Fibroblast of the aortic adventitia (primary cell): ENCODE data around the gene SGIP1. TPM values are rescaled to one million over a fixed set of nuclear protein-coding genes. Genes with fewer than 3 reads are reported as not detected.

ENCODE experiments used
- DNase-seq: peaks from one replicate; pipeline ENCODE4 v3.0.0-alpha.2; 2010; ENCODE audit warnings: low read depth
- H3K4me3 ChIP-seq: 2 replicates; pipeline ENCODE4 v1.5.1; 2011; ENCODE audit warnings: low read depth, mild to moderate bottlenecking, control low read depth, low read length, moderate library complexity
- total RNA-seq: library from RNA; depleted of rRNA; stranded (reverse); fragments of >200 nt; gene quantifications from 2 replicates; pipeline ENCODE4 v1.2.3, GENCODE V29; 2012; ENCODE audit warnings: low replicate concordance
- TF ChIP-seq, protein P1 (sequence below): IDR thresholded peaks from 2 replicates; pipeline ENCODE4 v1.5.1; 2011; ENCODE audit warnings: mild to moderate bottlenecking, low read length, control low read depth, inconsistent platforms; ENCODE audit not compliant: insufficient read depth

The SGIP1 gene
- total RNA-seq, 1 donor, result 21.1 TPM

DNA sequence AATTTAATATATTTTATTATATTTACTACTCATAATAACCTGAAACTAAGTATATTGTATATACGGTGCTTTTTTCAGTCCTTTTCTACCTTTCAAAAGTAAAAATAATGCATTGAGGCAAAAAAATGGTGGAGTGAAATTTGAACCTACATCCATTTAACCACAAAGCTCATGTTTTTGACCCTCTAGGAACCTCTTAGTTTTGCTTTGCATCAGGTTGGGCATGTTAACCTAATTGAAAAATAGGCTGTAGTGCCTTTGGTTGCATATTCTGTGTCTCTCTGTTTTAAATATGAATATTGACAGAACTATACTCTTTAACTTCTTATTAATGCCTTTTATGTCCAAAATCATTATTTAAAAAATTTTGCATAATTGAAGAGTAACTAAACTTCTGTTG is 3.8 kb downstream of the SGIP1 start:
- DNase-seq, result no peak
- H3K4me3 ChIP-seq, result no peak overlapping the region
- TF ChIP-seq, protein P1, sequence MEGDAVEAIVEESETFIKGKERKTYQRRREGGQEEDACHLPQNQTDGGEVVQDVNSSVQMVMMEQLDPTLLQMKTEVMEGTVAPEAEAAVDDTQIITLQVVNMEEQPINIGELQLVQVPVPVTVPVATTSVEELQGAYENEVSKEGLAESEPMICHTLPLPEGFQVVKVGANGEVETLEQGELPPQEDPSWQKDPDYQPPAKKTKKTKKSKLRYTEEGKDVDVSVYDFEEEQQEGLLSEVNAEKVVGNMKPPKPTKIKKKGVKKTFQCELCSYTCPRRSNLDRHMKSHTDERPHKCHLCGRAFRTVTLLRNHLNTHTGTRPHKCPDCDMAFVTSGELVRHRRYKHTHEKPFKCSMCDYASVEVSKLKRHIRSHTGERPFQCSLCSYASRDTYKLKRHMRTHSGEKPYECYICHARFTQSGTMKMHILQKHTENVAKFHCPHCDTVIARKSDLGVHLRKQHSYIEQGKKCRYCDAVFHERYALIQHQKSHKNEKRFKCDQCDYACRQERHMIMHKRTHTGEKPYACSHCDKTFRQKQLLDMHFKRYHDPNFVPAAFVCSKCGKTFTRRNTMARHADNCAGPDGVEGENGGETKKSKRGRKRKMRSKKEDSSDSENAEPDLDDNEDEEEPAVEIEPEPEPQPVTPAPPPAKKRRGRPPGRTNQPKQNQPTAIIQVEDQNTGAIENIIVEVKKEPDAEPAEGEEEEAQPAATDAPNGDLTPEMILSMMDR, result no peak

DNA sequence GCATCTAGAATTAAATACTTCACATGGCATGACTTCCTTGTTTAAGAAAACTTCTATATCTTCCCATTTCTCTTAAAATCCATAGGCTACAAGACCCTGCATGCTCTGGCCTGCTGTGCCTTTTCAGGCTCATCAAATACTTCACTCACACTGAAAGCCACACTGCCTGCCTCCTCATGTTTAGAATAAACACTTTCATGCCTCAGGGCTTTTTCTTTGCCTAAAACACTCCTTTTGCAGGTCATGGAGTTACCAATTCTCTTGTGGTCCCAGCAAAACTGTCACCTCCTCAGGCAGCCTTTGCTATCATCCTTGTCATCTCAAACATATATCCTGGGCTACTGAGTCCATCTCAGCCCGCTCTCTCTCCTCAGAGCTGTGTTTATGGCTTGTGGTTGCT is 5.5 kb downstream of the SGIP1 start:
- TF ChIP-seq, protein P1, result no peak

DNA sequence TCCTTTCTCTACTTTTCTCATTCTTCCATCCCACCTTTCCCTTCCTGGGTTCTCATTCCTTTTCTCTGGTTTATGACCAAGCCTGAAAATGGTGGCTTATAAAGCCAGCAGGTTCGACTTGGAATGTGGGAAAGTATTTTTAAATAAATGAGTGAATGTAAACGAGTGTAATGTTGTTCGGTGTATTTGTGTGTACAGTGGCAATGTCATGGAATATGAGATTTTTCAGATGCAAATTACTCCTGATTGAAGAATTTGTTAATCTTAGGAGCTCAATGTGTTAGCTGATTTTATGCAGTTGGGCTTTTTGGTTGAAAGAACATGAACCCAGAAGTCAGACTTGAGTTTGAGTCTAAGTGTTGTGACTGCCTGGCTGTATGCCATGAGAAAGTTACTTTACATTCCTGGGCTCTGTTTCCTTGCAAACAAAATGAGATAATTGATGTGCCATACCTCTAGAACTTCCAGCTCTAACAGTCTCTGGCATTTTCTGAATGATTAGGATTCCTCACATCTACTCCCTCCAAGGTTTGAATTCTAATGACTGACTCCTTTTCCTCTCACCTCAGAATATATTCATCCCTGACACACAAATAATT is 6.6 kb downstream of the SGIP1 start:
- peak; percentile 49 for DNase-seq
- H3K4me3 ChIP-seq, result no peak overlapping the region

More for the DNA sequence above, 5.5 kb downstream of the SGIP1 start:
- no peak for DNase-seq
- H3K4me3 ChIP-seq, result no peak overlapping the region

DNA sequence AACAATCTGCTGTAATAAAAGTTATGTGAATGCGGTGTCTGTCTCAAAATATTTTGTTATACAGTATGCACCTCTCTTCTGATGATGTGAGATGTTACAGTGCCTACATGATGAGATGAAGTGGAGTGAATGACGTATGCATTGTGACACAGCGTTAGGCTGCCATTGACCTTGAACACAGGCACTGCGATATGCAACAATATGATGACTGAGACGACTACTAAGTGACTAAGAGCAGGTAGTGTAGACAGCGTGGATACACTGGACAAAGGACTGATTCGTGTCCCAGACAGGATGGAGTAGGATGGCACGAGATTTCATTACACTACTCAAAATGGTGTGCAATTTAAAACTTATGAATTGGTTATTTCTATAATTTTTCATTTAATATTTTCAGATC is 8.4 kb downstream of the SGIP1 start:
- no peak for DNase-seq
- TF ChIP-seq, protein P1, result no peak
- no peak overlapping the region for H3K4me3 ChIP-seq

More for the DNA sequence above, 6.6 kb downstream of the SGIP1 start:
- TF ChIP-seq, protein P1, result no peak

DNA sequence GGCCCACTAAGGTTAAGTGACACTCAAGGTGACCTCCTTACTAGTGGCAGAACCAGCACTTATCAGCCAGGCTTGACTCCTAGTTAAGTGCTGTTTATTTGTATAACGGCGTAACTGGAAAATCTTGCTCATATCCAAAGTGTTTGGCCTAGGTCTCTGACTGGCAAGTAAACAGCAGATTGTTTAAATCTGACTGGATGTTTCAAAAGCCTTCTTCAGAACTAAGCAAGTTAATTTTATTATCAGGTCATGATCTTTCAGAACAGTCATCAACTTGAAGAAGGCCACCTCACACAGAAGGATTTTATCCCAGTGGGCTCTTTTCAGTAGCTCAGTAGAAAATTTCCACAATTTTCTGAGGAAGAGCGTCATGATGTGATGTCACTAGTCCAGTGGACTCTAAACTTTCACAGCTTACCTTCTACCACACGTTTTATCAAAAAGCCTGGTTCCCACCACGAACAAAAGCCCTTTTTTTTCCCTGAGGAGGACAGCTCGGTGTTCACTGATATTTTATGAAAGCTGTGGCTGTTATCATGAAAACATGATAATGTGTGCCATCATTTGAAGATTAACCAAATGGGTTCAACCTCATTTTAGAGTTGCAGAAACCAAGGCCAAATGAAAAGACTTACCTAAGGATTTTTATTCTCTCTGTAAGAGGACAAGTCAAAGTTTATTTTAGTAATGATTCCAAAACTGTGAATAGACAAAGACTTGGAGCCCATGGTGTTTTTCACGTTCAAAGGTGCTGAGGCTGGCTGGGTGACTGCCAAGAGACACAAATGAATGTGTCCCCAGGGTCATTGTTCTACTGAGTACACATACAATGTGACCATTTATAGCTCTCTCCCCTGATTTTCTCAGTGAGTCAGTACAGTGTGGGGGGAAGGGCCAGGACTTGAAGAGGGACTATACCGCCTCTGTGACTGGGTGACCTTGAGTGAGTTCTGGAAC is 9.1 kb downstream of the SGIP1 start:
- DNase-seq, result peak; percentile 47
- no peak overlapping the region for H3K4me3 ChIP-seq
- TF ChIP-seq, protein P1, result no peak

DNA sequence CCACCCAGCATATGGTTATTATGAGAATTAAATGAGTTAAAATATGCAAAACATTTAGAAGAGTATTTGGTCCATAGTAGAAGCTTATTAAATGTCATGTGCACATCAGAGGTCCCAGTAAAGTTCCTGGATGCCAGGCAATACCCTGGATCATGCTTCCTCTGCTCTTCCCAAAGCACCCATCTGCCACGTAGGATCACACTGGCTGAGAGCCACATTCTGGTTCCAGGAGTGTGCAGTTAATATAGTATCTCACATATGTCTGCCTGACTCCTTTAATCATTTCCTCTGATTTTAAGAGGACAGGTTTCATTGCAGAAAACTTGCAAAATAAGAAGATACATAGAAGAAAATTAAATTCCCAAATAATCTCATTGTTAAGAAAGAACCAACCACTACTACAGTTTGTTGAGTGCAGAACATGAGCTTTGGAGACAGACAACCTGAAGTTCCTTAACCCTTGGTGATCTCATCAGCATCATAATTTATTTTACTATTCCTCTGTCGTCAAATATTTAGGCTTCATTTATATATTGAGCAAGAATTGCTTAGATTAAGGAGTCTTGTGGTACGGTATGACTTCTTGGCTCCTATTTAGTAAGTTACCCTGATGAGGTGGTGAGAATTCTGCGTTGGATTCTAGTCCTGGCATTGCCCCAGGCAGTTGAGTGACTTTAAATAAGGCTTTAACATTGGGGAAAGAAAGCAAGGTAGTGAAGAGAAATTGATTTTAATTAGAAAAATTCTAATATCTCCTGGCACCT is 12.3 kb downstream of the SGIP1 start:
- DNase-seq, result no peak
- no peak overlapping the region for H3K4me3 ChIP-seq
- TF ChIP-seq, protein P1, result no peak
